ENCODE data around the gene CFL1. TPM values are rescaled to one million over a fixed set of nuclear protein-coding genes. Genes with fewer than 3 reads are reported as not detected.

The CFL1 gene
- total RNA-seq, 1 donor from 2014 or later, result 947 TPM

DNA sequence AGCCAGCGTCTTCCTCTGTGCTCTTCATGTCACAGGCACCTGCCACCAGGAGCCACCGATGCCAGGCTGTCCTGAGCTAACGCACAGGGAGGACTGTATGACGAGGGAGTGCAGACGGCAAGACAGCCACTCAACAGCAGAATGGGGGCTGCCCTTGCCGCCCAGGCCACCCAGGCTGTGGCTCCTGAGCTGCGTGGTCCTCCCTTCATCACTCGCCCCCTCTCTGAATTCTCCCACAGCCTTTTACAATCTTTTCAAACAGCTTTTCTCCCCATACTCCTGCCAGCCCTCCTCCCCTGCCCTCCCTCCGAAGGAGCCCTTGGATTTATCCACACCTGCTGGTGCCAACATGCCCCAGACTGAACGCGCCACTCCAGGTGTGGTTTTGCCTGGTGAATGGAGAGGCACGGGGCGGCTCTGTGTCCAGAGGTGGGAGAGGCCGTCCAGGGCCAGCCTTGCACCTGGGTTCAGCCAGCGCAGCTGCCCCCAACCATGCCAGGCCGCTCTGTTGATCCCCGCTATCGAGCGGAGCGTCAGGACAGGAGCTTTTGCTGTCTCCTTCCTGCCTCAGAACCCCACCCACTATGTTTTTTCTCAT lies 49.1 kb downstream of the CFL1 start:
- TF ChIP-seq CTCF (conservative IDR thresholded peaks at IDR 0.05), result no peak
- H3K4me3 Mint-ChIP-seq, result no peak overlapping the region
- H3K27me3 Mint-ChIP-seq, result peaks cover 5% of the 10 kb centered on the region
- no peak for DNase-seq (ENCODE audit: extremely low spot score, unreplicated experiment)
- no peak overlapping the region for H3K27ac Mint-ChIP-seq
- no peaks in the 10 kb centered on the region for H3K36me3 Mint-ChIP-seq
- H3K9me3 Mint-ChIP-seq, result no peaks in the 10 kb centered on the region
- peaks cover 7% of the 10 kb centered on the region for H3K4me1 Mint-ChIP-seq (ENCODE audit: unreplicated experiment)

DNA sequence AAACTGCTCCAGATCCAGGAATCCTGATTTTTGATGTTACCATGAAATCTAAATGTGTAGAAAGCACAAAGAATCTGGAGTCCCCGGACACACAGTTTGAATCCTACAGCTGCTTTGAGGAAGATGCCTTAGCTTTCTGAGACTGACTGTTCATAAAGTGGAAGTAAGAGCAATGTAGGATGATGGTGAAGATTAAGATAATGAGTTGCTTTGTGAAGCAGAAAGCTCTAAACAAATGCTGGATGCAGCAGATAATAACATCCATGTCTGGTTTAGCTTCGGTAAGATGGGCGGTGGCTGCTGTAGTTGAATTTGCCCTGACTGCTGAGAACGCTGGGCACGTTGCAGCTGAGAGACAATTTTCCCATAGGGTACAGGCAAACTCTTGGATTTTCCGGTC lies 51.0 kb downstream of the CFL1 start:
- peaks cover 16% of the 10 kb centered on the region for H3K27me3 Mint-ChIP-seq

More for the DNA sequence above, 51.0 kb downstream of the CFL1 start:
- H3K4me1 Mint-ChIP-seq (ENCODE audit: unreplicated experiment), result peaks cover 5% of the 10 kb centered on the region
- no peak overlapping the region for H3K4me3 Mint-ChIP-seq
- no peaks in the 10 kb centered on the region for H3K9me3 Mint-ChIP-seq
- TF ChIP-seq CTCF (conservative IDR thresholded peaks at IDR 0.05), result no peak
- H3K27ac Mint-ChIP-seq, result no peak overlapping the region
- no peaks in the 10 kb centered on the region for H3K36me3 Mint-ChIP-seq
- DNase-seq (ENCODE audit: extremely low spot score, unreplicated experiment), result no peak

Other genes with a start within 250 kb of the CFL1 start
- gene MAP3K11, start 244.0 kb downstream of the CFL1 start, total RNA-seq (ENCODE audit: low replicate concordance), result 56.7 and 61.9 TPM in 2 replicates
- gene PCNX3, start 242.4 kb downstream of the CFL1 start, total RNA-seq (ENCODE audit: low replicate concordance), result 44.9 and 49.2 TPM in 2 replicates
- gene SIPA1, start 220.1 kb downstream of the CFL1 start, total RNA-seq (ENCODE audit: low replicate concordance), result 26.5 and 26.8 TPM in 2 replicates
- 64.8 and 80.0 TPM in 2 replicates for gene RELA, start 195.3 kb downstream of the CFL1 start, total RNA-seq (ENCODE audit: low replicate concordance)
- gene KAT5, start 145.9 kb downstream of the CFL1 start, total RNA-seq (ENCODE audit: low replicate concordance), result 61.7 and 77.6 TPM in 2 replicates
- 51.7 and 69.4 TPM in 2 replicates for gene RNASEH2C, start 137.4 kb downstream of the CFL1 start, total RNA-seq (ENCODE audit: low replicate concordance)
- gene AP5B1, start 77.2 kb downstream of the CFL1 start, total RNA-seq (ENCODE audit: low replicate concordance), result 16.6 and 38.9 TPM in 2 replicates
- 7.7 and 39.8 TPM in 2 replicates for gene OVOL1, start 71.1 kb downstream of the CFL1 start, total RNA-seq (ENCODE audit: low replicate concordance)
- 0.76 and 4.2 TPM in 2 replicates for gene SNX32, start 24.2 kb downstream of the CFL1 start, total RNA-seq (ENCODE audit: low replicate concordance)
- gene MUS81, start 2.3 kb upstream of the CFL1 start, total RNA-seq (ENCODE audit: low replicate concordance), result 67.9 and 72.4 TPM in 2 replicates
- gene EFEMP2, start 14.6 kb upstream of the CFL1 start, total RNA-seq (ENCODE audit: low replicate concordance), result 5.5 and 24.5 TPM in 2 replicates
- gene CTSW, start 21.7 kb upstream of the CFL1 start, total RNA-seq (ENCODE audit: low replicate concordance), result not detected in 2 replicates
- 50.9 and 74.7 TPM in 2 replicates for gene FIBP, start 30.3 kb upstream of the CFL1 start, total RNA-seq (ENCODE audit: low replicate concordance)
- 8.2 and 14.3 TPM in 2 replicates for gene CCDC85B, start 32.5 kb upstream of the CFL1 start, total RNA-seq (ENCODE audit: low replicate concordance)
- gene FOSL1, start 42.2 kb upstream of the CFL1 start, total RNA-seq (ENCODE audit: low replicate concordance), result 2.1 and 11.1 TPM in 2 replicates
- 27.9 and 31.2 TPM in 2 replicates for gene C11orf68, start 60.9 kb upstream of the CFL1 start, total RNA-seq (ENCODE audit: low replicate concordance)
- gene DRAP1, start 61.2 kb upstream of the CFL1 start, total RNA-seq (ENCODE audit: low replicate concordance), result 49.3 and 66.1 TPM in 2 replicates
- 0.68 TPM in 1 of 2 replicates, not detected in the other for gene TSGA10IP, start 87.3 kb upstream of the CFL1 start, total RNA-seq (ENCODE audit: low replicate concordance)
- 38.9 and 46.0 TPM in 2 replicates for gene SART1, start 103.6 kb upstream of the CFL1 start, total RNA-seq (ENCODE audit: low replicate concordance)
- 38.4 and 44.8 TPM in 2 replicates for gene EIF1AD, start 144.0 kb upstream of the CFL1 start, total RNA-seq (ENCODE audit: low replicate concordance)
- 164 and 266 TPM in 2 replicates for gene BANF1, start 144.3 kb upstream of the CFL1 start, total RNA-seq (ENCODE audit: low replicate concordance)
- gene CST6, start 153.8 kb upstream of the CFL1 start, total RNA-seq (ENCODE audit: low replicate concordance), result 5.7 TPM in 1 of 2 replicates, not detected in the other
- not detected in 2 replicates for gene CATSPER1, start 168.3 kb upstream of the CFL1 start, total RNA-seq (ENCODE audit: low replicate concordance)
- gene GAL3ST3, start 191.0 kb upstream of the CFL1 start, total RNA-seq (ENCODE audit: low replicate concordance), result 3.7 TPM in 1 of 2 replicates, not detected in the other
- 192 and 210 TPM in 2 replicates for gene SF3B2, start 194.2 kb upstream of the CFL1 start, total RNA-seq (ENCODE audit: low replicate concordance)
- 44.1 and 49.9 TPM in 2 replicates for gene PACS1, start 212.1 kb upstream of the CFL1 start, total RNA-seq (ENCODE audit: low replicate concordance)